NCI-H1105 (cell line): Measurements from ENCODE around the gene TMEM176A.

Experiments used
- DNase-seq: peaks from one replicate; lab custom pipeline; 2025; lab: John Stamatoyannopoulos, UW

TMEM176A gene

GRCh38 chr7:150849204-150849775, 48.7 kb downstream of the TMEM176A start:
- DNase-seq = no peak

- DNase-seq = no peak
Observed at GRCh38 chr7:150850273-150850672, 49.7 kb downstream of the TMEM176A start.

- DNase-seq = no peak
Observed at GRCh38 chr7:150851492-150852370, 51.2 kb downstream of the TMEM176A start.

GRCh38 chr7:150852371-150852905, 51.9 kb downstream of the TMEM176A start, which contains the start of gene AOC1:
Gene AOC1 (plus strand): TSS chr7:150852517. CDS start chr7:150856471, 3,954 bp downstream.
- DNase-seq = no peak

GRCh38 chr7:150854066-150855000, 53.8 kb downstream of the TMEM176A start:
- DNase-seq = no peak
